GM12873 (cell line): Measurements from ENCODE around the gene PLIN1.

ENCODE experiments used
- TF ChIP-seq, protein P1 (sequence below): IDR thresholded peaks from 2 replicates; pipeline ENCODE4 v1.5.1; 2012; ENCODE audit warnings: low read depth, mild to moderate bottlenecking, moderate library complexity, low read length, control low read depth; ENCODE audit not compliant: insufficient read depth; ENCODE audit errors: missing control alignments

The PLIN1 gene

DNA sequence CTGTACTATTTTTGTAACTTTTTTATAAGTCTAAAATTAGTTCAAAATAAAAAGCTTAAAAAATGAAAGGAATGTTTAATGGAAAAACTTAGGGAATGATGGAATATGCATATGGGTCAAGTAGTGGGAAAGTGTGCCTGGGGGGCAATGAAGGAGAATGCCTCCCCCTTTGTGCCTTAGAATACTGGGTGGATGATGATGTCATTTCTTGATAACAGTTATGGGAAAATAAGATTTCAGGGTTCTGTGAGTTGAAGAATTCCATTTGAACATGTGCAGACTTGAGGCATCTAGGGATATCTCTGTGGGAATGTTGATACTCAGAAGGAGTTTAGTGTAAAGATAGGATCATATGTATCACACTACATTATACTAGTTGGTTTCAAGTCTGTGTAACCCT is 25.2 kb upstream of the PLIN1 start:
- TF ChIP-seq, protein P1, sequence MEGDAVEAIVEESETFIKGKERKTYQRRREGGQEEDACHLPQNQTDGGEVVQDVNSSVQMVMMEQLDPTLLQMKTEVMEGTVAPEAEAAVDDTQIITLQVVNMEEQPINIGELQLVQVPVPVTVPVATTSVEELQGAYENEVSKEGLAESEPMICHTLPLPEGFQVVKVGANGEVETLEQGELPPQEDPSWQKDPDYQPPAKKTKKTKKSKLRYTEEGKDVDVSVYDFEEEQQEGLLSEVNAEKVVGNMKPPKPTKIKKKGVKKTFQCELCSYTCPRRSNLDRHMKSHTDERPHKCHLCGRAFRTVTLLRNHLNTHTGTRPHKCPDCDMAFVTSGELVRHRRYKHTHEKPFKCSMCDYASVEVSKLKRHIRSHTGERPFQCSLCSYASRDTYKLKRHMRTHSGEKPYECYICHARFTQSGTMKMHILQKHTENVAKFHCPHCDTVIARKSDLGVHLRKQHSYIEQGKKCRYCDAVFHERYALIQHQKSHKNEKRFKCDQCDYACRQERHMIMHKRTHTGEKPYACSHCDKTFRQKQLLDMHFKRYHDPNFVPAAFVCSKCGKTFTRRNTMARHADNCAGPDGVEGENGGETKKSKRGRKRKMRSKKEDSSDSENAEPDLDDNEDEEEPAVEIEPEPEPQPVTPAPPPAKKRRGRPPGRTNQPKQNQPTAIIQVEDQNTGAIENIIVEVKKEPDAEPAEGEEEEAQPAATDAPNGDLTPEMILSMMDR: no peak

DNA sequence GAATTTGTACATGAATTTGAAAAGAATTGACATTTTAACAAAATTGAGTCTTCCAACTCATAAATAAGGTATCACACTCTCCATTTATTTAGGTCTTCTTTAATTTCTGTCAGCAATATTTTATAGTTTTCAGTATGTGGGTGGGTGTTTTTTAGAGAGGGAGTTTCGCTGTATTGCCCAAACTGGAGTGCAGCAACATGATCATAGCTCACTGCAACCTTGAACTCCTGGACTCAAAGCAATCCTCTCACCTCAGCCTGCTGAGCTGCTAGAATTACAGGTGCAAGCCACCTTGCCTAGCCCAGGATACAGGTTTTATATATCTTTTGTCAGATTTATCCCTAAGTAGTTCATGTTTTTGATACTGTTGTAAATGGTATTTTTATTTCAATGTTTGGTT is 16.0 kb upstream of the PLIN1 start:
- TF ChIP-seq, protein P1: no peak

DNA sequence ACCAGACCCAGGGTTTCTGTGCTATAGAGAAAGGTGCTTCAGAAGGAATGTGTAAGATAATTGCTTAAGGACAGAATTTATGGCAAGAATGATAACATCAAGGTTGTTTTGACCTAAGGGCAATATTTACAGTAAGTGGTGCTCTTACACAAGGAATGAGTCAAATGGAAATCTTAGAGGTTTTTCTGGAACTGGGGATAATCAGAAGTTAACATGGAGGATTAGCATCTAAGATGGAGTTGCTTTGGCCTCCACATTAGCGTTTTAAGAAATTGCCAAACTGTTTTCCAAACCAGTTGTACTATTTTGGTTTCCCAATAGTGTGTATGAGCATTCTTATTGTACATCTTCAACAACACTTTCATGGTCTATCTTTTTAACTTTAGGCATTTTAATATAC is 14.5 kb upstream of the PLIN1 start:
- TF ChIP-seq, protein P1: no peak

DNA sequence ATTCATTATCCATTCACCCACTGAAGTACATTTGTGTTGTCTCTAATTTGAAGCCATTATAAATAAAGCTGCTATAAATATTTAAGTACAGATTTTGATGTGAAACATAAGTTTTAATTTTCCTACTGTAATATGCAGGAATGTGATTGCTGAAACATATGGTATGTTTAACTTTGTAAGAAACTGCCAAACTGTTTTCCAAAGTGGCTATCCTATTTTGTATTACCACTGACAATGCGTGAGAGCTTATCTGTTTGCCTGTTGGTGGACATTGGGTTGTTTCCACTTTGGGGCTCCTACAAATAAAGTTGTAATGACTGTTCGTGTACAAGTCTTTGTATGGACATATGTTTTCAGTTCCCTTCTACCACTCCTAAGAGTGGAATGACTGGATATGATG is 13.9 kb upstream of the PLIN1 start:
- TF ChIP-seq, protein P1: no peak

DNA sequence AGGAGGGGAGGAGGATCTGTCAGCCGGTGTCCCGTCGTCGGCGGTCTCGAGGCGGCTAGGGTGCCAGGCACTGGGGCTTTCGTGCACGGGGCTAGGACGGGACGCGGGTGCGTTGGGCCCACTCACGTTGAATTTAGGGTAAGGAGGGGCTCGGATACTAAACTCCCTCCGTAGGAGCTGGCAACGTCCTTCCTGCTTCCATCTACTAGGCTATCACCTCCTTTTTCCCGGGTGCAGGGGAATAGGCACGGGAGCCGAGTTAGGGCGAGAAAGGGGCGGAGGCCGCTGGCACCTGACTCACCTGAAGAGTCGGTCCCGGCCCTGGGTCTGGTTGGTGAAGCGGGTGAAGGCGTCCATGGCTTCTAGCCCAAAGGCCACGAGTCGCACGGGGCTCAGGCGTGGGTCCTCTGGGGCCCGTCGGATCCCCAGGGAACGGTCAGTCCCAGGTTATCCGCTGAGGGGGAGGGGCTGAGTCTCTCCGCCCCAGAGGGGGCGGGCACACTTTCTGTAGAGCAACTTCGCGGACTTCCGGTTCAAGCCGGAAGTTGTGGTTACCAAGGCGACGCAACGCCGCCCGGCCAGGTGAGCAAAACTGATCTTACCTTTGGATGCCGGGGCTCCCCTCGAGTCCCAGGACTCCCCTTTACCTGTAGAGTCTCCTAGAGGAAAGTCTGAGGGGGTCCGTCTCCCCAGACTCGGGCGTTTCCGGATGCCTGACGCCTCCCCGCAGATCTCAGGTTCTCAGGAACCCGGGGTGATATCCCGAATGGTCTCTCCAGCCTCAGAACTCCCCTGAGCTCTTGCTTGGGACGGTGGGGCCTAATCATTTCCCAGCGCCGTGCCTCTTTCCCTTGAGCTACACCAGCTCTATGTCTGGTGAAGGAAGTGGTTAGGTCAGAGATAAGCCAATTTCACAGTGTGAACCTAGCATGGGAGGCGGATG is 11.4 kb upstream of the PLIN1 start, which contains the start of the genes PEX11A and WDR93:
Gene PEX11A (minus strand): TSS at position 479 of the 943 bp plus-strand sequence. CDS start 122 bp downstream, at position 357.
Gene WDR93 (plus strand): TSS at position 536 of the 943 bp plus-strand sequence. CDS start 10,936 bp downstream, outside the sequence.
- TF ChIP-seq, protein P1: no peak

DNA sequence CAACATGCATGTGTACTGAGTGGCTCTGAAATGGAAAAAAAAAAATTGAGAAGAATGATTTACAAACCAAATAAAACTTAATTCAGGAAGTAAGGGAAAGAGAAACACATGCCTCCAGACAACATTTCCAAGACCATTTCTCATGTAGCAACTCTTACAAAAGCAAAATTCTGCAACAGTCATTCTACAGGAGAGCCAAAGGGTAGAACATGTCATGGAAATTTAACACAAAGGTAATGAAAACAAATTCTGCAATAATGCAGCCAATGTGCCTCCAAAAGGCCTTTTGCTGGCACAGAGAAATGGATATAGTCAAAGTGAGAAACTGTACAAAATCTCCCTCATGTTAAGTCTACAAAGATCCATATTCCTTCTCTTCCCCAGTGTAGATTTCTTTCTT is 7.4 kb upstream of the PLIN1 start:
- TF ChIP-seq, protein P1: no peak

DNA sequence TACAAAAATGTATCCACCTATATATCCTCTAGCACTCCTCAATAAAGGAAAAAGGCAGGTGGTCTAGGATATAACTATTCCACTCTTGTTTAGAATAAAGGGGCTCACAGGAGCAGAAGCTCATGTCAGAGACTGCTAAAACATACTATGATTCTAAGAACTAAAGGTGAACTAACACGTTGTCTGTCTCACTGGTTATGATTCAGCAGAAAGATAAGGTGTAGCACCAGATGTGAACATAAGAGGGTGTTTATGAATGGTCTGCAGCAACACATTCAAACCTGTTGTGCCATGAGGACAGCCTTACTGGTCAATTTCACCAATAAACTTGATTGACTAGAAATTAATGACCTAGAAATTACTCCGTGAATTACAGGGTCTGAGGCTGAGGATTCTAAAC is 6.8 kb upstream of the PLIN1 start:
- TF ChIP-seq, protein P1: no peak
